ENCODE results near the gene RNF31. TPM values are rescaled to one million over a fixed set of nuclear protein-coding genes. Genes with fewer than 3 reads are reported as not detected.

The RNF31 gene
- total and polyA plus RNA-seq, 2 of the 13 experiments (the other 11 are each of a cell fraction or from before 2014, with no cell fraction given), result 48.2 to 86.8 TPM

GRCh38 chr14:24113801-24114531 lies 33.3 kb upstream of the RNF31 start (continued):
- TF ChIP-seq SMARCE1 (IDR thresholded peaks at IDR 0.05; ENCODE audit: borderline replicate concordance) (no peak), ZNF563 (CRISPR knock-in tag; IDR thresholded peaks at IDR 0.05) (peak; percentile 92), CHD2 (IDR thresholded peaks at IDR 0.05; ENCODE audit: low read depth, low read length) (peak; percentile 84), ZBTB34 (CRISPR knock-in tag; IDR thresholded peaks at IDR 0.05) (peak; percentile 91; the same call in 1 of the 2 replicates), KDM3A (CRISPR knock-in tag; IDR thresholded peaks at IDR 0.05; ENCODE audit: low read depth) (peak; percentile 100), MTA3 (CRISPR knock-in tag; IDR thresholded peaks at IDR 0.05) (0 out of 2 replicates have a peak, but pooled peaks have one; percentile 25), ZFP62 (CRISPR knock-in tag; IDR thresholded peaks at IDR 0.05) (0 out of 2 replicates have a peak, but pooled peaks have one; percentile 68), TGIF2 (CRISPR knock-in tag; IDR thresholded peaks at IDR 0.05) (peak; percentile 98), ZNF546 (CRISPR knock-in tag; conservative IDR thresholded peaks at IDR 0.05) (peak; percentile 80; the same call in 1 of the 2 replicates), ZNF121 (CRISPR knock-in tag; IDR thresholded peaks at IDR 0.05) (peak; percentile 86), HNF4G (IDR thresholded peaks at IDR 0.05; ENCODE audit: borderline replicate concordance, low read depth, low read length) (peak; percentile 100), HNF4G (CRISPR knock-in tag; IDR thresholded peaks at IDR 0.05; ENCODE audit: borderline replicate concordance, low read depth) (peak; percentile 100), ZSCAN30 (CRISPR knock-in tag; IDR thresholded peaks at IDR 0.05) (no peak; the same call in 1 of the 2 replicates), CTCF (CRISPR knock-in tag; IDR thresholded peaks at IDR 0.05) (peak; percentile 63), ZNF362 (CRISPR knock-in tag; IDR thresholded peaks at IDR 0.05; ENCODE audit: borderline replicate concordance) (peak; percentile 62; the same call in 1 of the 2 replicates), ZNF549 (CRISPR knock-in tag; IDR thresholded peaks at IDR 0.05) (peak; percentile 16; the same call in 1 of the 2 replicates)
- TF ChIP-seq, protein P1, sequence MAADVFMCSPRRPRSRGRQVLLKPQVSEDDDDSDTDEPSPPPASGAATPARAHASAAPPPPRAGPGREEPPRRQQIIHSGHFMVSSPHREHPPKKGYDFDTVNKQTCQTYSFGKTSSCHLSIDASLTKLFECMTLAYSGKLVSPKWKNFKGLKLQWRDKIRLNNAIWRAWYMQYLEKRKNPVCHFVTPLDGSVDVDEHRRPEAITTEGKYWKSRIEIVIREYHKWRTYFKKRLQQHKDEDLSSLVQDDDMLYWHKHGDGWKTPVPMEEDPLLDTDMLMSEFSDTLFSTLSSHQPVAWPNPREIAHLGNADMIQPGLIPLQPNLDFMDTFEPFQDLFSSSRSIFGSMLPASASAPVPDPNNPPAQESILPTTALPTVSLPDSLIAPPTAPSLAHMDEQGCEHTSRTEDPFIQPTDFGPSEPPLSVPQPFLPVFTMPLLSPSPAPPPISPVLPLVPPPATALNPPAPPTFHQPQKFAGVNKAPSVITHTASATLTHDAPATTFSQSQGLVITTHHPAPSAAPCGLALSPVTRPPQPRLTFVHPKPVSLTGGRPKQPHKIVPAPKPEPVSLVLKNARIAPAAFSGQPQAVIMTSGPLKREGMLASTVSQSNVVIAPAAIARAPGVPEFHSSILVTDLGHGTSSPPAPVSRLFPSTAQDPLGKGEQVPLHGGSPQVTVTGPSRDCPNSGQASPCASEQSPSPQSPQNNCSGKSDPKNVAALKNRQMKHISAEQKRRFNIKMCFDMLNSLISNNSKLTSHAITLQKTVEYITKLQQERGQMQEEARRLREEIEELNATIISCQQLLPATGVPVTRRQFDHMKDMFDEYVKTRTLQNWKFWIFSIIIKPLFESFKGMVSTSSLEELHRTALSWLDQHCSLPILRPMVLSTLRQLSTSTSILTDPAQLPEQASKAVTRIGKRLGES (CRISPR knock-in tag; IDR thresholded peaks at IDR 0.05; ENCODE audit: borderline replicate concordance), result peak; percentile 39
- TF ChIP-seq, protein P2, sequence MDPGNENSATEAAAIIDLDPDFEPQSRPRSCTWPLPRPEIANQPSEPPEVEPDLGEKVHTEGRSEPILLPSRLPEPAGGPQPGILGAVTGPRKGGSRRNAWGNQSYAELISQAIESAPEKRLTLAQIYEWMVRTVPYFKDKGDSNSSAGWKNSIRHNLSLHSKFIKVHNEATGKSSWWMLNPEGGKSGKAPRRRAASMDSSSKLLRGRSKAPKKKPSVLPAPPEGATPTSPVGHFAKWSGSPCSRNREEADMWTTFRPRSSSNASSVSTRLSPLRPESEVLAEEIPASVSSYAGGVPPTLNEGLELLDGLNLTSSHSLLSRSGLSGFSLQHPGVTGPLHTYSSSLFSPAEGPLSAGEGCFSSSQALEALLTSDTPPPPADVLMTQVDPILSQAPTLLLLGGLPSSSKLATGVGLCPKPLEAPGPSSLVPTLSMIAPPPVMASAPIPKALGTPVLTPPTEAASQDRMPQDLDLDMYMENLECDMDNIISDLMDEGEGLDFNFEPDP (CRISPR knock-in tag; conservative IDR thresholded peaks at IDR 0.05), result no peak

Data from HepG2 (cell line).